NCI-H128 (cell line): ENCODE results near the gene PPHLN1.

Source experiments
- DNase-seq: peaks from one replicate; lab custom pipeline; 2025; ENCODE audit not compliant: unreplicated experiment; lab: John Stamatoyannopoulos, UW

The PPHLN1 gene

DNA sequence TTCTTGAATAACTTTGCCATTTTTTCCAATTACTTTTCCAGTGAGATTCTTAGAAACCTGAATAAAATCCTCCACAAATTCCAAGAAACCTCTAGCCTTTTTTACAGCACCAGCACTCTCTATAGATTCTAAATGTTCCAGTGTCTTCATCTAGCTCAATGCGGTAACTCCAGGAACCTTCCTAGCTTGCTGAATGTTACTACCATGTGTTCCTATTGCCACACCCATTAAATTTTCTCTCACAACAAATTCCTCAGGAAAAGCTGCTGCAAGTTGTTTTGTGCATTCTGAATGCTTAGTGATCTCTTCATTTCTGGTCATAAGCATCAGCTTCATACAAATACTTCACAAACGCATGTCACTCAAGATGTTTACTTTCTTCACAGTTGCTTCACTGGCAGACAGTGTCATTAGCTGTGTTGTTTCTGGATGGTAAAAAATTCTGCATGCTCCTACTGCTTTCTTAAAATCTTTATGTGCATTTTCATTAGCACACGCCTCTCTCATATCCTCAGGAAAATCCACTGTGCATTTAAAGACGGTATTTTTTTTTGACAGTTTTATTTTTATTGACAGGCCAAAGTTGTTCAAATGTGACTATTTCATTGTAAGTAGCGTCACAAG, 106.7 kb downstream of the PPHLN1 start:
- no peak for DNase-seq

DNA sequence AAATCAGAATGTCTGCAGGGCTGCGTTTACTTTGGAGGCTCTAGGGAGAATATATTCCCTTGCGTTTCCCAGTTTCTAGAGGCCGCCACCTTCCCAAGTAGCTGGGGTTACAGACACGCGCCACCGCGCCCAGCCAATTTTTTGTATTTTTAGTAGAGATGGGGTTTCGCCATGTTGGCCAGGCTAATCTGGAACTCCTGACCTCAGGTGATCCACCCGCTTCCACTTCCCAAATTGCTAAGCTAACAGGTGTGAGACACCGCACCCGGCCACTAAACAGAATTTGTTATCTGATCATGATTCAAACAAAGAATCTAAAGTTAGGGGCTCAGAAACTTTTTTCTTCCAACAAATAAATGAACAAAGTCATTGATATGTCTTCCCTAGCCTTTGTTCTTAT, 114.6 kb downstream of the PPHLN1 start:
- DNase-seq = no peak

DNA sequence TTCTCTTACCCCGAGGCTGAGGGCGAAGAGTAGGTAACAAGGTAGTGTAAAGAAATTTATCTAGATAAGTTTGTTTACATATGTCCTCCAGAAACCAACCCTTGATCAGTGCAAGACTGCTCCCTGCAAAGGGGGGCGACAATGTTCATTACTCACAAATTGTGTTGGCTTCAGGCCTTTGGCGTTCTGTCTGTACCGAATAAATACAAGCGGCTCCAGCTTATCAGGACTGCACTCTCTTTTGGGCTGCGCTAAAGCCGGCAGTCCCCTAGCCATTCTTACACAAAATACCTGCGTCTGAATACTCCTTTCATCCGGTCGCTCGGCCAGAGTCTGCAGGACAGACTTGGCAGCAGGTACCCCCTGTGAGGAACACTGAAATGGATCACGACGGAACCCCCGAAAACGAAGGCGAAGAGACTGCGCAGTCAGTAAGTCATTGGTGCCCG, 116.4 kb downstream of the PPHLN1 start:
- DNase-seq = no peak

DNA sequence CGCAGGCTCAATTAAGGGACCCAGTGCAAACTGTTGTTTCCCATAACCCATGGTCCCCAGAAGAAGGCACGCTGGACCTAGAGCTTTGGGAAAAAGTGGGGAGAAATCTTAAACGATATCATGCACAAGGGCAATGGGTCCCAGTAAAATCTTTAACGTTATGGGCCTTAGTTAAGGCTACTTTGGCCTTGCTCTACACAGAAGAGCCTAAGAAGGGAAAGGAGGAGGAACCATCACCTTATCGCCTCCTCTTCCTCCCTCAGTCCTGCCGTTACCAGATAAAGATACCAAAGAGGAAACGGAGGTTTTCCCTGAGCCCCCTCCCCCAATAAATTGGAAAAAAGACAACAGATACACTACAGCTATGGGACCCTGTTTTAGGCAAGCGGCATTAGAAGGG, 116.9 kb downstream of the PPHLN1 start:
- DNase-seq = no peak

DNA sequence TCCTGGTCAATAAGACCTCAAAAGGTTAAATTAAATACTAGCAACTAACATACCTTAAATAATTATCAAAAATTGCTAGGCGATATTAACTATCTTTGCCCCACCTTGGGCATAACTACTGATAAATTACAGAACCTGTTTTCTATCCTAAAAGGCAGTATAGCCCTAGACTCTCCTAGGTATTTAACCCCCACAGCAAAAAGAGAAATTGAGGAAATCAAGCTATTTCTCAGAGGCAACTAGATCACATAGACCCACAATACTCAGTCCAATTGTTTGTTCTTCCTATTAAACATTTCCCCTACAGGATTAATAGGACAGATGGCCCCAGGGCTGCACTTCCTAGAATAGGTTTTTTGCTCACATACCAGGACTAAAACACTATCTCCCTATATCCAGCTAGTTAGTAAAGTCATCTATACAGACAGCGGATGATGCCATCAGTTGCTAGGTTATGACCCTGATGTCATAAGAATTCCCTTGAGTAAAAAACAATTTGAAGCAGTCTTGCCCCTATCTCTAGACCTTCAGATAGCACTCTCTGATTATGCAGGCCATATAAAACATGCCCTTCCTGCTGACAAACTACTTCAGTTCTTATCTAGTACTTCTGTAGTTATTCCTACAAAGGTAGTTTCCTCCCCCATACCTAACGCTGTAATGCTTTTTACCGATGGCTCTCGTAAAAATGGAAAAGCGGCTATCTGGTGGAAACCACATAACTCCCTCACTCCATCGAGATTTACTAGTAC, 118.4 kb downstream of the PPHLN1 start:
- DNase-seq = no peak

DNA sequence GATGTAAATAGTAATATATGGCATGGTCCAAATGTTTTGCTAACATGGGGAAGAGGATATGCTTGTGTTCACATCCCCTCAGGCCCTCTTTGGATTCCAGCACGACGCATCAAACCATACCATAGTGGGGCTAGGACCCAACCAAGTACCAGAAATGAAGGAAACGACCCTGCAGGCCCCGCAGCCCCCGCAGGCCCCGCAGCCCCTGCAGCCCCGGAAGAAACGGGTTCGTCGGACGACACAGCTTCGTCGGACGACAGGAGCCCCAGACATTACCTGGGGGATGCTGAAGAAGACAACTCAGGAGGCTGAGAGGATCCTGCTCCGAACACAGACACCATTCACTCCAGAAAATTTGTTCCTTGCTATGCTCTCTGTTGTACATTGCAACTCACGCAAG, 119.9 kb downstream of the PPHLN1 start:
- no peak for DNase-seq

DNA sequence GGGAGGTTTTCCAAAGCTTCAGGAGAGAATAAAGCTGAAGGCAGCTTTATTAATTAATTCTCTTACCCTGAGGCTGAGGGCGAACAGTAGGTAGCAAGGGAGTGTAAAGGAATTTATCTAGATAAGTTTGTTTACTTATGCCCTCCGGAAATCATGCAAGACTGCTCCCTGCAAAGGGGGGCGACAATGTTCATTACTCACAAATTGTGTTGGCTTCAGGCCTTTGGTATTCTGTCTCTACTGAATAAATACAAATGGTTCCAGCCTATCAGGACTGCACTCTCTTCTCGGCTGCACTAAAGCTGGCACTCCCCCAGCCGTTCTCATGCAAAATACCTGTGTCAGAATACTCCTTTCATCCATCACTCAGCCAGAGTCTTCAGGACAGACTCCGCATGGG, 120.8 kb downstream of the PPHLN1 start:
- no peak for DNase-seq

DNA sequence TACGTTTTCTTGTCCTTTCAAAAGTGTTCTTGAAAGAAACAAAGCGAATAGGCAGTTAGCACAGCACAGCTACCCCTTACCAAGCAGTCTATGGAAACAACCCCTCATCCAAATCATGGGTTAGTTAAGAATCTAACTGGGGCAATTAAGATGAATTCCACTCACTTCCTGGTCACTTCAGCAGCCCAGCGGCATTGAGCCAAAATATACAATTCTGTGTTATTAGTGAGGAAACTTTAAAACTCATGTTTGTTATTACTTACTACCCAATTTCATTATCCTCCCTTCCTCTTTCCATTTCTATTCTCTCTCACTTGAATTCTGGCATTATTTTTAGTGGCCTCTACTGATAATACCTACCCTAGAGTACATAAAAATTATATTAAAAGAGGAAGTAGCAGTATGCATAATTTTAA, 121.4 kb downstream of the PPHLN1 start:
- DNase-seq = no peak

DNA sequence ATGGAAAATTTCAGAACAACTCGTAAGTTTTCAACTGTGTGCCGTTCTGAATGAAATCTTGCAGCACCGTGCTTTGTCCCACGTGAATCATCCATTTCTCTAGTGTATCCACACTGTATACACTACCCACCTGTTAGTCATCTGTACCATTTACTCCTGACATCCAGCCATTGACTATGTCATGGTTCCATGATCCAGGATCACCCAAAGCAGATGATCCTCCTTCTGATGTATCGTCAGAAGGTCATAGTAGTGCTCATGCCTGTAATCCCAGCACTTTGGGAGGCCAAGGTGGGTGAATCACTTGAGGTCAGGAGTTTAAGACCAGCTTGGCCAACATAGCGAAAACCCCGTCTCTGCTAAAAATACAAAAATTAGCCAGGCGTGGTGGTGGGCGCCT, 122.9 kb downstream of the PPHLN1 start:
- no peak for DNase-seq

DNA sequence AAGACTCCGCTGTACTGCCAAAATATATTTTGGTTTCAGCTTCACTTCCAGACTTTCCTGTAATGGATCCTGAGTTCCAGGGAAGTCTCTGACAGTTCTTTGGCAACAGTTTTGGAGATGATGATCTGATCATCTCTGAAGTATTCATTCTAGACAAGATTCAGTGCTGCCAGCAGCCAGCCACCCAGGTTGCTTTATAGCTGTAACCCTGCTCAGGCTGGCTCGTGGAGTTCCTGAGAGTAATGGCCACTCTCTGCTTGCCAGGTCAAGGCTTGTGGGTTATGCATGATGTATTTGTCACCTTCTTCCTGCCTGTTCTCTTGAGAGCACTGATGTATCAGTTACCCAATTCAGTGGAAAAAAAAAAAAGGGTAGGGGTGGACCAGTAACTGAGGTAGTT, 124.3 kb downstream of the PPHLN1 start:
- no peak for DNase-seq

DNA sequence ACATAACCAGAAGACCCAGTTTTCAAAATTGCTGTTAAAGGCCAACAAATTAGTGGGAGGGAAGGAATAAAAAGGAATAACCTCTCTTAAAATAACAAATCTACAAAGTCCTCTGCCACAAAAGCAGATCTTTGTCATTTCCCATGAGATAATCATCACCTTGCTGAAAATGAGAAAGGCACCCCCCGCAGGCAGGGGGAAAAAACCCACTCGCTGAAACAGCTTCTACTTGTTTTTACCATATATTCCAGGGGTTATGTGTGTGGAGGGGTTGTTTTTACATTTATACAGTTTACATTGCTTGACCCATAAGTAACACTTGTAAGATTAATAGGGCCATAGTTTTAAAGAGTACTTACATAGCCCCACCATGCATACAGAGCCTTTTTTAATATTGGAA, 132.6 kb downstream of the PPHLN1 start:
- no peak for DNase-seq

DNA sequence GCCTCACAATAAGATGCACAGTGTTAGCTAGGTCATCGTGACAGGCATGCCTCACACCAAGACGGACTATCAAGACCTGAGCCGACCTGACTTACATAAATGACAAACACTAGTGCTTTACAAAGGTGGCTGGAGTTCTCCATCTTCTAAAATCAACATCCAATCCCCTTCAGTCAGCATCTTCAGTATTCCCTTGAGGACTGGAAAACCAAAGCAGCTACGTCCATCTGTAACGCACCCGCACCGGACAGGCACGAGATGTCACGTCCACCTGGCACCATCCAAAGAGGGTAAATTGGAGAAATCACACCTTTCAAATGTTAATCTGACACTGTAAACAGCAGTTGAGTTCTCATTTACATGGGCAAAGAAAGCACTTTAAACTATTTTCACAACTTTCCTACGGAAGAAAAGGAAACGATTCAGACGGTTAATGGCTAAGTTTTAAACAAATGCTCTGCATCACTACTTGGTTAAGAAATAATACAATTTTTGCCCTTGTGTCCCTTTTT, 133.4 kb downstream of the PPHLN1 start:
- no peak for DNase-seq

DNA sequence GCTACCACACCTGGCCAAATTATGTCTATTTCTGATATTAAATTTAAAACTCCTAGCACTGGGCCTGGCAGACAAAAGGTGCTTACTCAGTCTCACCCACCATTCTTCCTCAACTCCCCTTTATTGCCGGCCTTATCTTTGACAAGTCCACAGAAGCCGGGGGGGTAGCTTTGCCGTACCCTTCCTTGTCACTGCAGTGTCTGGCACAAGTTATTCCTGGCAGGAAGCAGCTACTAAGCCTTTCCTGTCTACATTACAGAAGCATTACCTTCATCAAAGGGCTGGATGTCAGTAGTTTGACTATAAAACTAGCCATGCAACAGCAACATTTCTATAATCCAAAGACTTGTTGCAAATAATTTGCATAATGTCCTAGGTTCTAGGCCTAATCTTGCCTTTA, 136.5 kb downstream of the PPHLN1 start:
- no peak for DNase-seq

DNA sequence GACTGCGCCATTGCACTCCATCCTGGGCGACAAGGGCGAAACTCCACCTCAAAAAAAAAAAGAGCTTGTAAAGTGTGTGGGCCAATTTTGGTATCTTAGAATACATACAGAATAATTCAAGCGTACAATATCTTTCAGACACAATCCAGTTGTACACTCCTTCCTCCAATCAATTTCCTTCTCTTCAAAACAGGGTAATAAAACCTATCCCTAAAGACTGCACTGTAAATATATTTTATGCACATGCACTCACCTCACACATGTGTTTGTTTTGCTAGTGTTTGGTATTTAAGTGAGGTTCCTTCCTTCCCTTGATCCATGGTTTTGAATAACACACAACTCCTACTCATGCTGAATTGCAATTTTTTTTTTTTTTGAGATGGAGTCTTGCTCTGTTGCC, 137.7 kb downstream of the PPHLN1 start:
- DNase-seq = no peak

DNA sequence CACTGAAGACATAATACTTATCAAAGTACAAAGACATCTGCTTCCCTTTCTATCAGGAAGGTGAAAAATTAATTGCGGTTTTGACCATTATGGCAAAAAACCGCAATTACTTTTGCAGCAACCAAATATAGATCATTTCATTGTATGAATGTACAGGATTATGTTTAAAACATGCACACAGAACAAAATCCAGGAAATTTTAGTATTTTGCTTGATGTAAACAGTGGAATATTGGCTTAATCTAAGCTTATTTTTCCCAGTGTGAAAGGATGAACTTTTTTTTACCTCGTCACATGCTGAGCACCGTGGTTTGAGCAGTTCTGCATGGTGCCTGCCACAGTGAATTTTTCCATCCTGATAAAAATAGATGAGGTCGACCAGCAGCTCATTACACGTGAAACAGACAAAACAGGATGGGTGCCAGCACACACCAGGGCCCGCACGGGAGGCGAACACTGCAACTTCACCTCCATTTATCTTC, 142.4 kb downstream of the PPHLN1 start:
- DNase-seq = no peak

DNA sequence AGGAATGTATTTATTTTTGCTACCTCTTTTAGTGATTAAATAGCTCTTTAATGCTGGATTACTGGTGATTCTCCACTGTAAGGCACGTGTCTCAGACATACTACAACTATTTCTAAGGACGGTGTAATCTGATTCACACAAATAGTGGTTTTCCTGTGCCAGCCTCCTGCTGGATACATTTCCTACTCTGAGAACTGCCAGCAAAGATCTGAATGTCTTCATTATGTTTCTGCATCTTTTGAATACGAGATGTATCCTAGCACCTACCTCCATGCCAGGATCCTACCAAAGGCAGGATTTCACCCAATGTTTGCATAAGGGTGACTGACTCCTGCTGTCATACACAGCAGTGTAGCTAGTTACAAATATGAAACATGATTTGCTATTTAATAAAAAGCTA, 143.0 kb downstream of the PPHLN1 start:
- DNase-seq = no peak

DNA sequence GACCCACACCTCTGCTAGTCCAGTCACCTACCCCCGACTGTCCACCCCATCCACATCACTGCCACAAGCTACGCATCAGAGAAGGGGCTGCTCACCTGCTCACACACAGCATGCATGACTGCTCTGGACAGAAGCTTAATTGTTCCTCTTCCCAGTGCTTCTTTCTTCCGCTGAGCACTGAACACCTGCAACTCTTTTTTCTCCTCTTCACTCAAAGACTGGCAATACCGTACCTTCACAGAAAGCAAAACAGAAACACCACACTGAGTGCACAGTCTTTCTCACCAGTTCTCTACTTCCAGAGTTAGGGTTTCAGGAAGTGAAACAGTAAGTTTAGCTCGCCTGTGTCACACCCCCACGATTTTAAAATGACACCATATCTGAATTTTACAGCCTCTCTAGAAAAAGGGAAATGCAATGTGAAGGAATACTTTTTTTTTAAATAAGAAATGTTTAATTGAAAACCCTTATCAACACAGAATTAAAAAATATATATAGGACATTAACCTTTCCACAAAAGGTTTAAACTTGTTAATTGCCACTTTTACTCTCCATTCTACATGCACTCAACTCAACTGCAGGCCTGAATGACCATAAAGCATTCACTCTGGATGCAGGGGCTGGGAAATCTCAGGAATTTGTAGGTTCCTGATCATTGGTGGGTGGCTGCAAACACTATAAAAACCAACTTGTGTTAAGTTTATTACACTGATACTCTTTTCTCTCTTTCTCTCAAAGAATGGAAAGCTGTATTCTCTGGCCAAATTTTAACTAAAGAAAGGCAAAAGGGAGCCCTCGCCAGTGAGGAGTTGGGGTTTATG, 143.6 kb downstream of the PPHLN1 start:
- DNase-seq = no peak

DNA sequence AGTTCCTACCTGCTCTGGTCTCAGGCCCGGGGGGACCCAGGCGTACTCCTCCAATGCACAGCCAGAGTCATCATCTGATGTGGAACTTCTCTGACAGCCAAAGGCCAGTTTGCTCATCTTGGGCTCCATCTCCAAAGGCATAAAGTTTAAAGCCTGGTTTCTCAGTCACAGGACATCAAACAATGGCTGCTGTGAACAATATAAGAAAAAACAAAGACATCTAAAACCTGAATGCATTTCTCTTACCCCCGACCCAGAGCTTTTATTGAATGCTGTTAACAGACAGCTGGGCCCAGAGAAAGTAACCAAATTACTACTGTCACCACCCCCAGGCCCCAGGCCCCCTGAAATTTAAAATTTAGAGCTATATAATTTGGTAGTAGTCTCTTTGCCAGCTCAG, 146.4 kb downstream of the PPHLN1 start:
- no peak for DNase-seq

DNA sequence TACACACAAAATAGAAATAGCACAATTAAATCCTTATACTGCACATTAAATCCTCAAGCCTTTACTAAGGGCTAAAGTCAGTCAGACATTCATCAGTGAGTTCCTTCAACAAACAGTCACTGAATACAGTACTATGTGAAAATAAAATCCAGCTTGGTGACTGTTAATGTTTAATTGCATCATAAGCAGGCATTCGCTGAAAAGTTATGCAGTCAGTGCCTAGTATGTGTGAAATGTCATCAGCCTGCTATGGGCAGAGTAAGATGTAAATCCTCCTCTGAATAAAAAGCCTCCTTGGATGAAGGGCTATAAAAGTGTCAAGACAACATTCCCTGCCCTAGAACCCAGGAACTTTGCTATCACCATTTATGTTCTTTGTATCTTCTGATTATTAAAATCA, 147.2 kb downstream of the PPHLN1 start:
- DNase-seq = no peak

DNA sequence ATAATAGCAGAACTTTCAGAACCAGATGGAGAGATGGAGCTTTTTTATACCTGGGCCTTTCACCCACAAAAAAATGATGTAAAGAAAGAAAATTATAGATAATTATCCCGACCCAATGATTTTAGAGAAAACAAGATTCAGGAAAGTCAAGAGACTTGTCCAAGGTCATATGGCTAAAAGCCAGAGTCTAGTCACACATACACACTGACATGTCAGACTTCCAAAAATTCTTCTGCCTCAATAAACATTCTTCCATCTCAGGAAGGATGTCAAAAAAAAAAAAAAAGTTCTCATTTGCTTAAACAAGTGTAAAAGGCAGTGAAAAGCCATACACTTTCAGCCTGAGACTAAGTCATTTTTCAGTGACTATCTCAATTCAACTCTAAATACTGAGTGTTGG, 147.6 kb downstream of the PPHLN1 start:
- no peak for DNase-seq

DNA sequence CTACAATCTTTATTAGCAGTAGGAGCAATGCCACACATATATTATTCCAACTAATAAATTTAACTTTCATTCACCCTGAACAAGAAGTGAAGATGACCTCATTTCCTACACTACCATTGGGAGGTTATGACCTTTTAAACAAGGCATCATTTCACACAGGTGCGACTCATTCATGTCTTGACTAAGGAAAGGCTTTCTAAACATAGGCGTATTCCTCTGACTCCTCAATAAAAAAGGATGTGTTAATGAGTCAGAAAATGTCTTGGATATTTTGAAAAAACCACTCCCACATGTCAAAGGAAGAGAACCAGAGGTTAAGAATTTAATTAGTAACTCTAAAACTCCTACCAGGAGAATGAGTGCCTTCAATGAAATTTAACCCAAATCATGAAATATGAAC, 148.4 kb downstream of the PPHLN1 start:
- DNase-seq = no peak

DNA sequence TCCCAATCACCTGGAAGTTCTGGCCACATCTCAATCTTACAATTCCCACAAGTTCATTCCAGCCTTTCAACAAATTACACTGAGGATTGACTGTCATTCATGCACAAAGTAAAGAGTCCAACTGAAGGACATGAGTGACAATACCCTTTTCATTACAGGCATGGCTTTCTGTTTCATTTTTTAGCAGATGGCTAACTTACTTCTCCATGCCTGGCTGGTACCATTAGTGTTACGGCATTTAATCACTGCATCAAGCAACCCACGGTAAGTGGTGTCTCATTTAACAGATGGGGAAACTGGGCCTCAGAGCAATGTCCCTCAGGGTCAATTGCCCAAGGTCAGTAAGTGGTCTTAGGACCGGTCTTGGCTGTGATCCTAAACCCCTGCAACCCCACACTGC, 149.1 kb downstream of the PPHLN1 start:
- no peak for DNase-seq
